ENCODE measurements around the gene MINDY3.
A peak's percentile ranks its signal among the peaks of the same experiment; 100 is the strongest.
"Not testable (repeated sequence)": the region's sequence is repeated elsewhere in the genome, so short reads cannot be mapped to it uniquely, and the experiment has no call there.

MINDY3 gene

DNA sequence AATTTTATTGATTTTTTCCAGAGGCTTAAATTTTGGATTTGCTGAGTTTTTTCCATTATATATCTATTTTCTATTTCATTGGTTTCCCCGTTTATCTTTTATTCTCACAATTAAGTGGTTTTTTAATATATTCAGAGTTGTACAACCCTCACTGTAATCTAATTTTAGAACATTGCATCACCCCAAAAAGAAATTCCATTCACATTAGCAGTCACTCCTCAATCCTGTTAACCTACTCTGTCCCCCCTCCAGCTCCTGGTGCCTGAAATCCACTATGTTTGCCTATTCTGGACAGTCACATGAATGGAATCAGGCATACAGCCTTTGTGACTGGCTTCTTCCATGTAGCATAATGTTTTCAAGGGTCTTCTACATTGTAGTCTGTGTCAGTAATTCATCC, 84.8 kb downstream of the MINDY3 start:
- TF ChIP-seq, protein P1, sequence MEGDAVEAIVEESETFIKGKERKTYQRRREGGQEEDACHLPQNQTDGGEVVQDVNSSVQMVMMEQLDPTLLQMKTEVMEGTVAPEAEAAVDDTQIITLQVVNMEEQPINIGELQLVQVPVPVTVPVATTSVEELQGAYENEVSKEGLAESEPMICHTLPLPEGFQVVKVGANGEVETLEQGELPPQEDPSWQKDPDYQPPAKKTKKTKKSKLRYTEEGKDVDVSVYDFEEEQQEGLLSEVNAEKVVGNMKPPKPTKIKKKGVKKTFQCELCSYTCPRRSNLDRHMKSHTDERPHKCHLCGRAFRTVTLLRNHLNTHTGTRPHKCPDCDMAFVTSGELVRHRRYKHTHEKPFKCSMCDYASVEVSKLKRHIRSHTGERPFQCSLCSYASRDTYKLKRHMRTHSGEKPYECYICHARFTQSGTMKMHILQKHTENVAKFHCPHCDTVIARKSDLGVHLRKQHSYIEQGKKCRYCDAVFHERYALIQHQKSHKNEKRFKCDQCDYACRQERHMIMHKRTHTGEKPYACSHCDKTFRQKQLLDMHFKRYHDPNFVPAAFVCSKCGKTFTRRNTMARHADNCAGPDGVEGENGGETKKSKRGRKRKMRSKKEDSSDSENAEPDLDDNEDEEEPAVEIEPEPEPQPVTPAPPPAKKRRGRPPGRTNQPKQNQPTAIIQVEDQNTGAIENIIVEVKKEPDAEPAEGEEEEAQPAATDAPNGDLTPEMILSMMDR (IDR thresholded peaks at IDR 0.05; ENCODE audit: low read depth, low read length) = no peak
- DNase-seq (ENCODE audit: low read depth, low spot score) = peak; percentile 67
- in situ Hi-C loops (cut with HindIII; ENCODE audit: low sequenced_read_pairs) = no loop called here
- no peak overlapping the region for H3K4me3 ChIP-seq (ENCODE audit: low read depth, low read length)

DNA sequence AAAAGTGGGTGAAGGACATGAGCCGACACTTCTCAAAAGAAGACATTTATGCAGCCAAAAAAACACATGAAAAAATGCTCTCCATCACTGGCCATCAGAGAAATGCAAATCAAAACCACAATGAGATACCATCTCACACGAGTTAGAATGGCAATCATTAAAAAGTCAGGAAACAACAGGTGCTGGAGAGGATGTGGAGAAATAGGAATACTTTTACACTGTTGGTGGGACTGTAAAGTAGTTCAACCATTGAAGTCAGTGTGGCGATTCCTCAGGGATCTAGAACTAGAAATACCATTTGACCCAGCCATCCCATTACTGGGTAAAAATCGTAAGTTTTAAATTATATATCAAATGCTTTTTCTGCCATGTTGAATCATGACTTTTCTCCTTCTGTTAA, 85.8 kb downstream of the MINDY3 start:
- DNase-seq (ENCODE audit: low read depth, low spot score); in situ Hi-C loops (cut with HindIII; ENCODE audit: low sequenced_read_pairs); H3K4me3 ChIP-seq (ENCODE audit: low read depth, low read length): not testable (repeated sequence)

DNA sequence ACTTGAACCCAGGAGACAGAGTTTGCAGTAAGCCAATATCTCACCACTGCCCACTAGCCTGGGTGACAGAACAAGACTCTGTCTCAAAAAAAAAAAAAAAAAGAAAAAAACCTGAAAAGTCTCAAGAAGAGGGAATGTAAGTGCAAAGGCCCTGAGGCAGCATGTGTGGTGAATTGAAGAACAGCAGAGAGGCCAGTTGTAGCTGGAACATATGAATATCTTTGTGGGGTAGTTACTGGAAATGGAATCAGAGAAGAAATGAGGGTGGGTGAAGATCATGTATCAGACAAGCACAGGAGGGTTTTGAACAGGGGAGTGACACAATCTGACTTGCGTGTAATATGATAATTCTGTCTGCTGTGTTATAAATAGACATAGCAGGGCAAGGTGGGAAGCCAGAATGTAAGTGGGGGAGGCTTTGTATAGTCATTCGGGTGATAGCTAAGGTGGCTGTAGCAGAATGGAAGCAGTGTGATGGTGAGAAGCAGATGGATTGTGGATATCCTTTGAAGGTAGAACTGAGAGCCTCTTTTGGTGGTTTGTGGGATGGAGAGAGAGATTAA, 95.3 kb downstream of the MINDY3 start:
- TF ChIP-seq, protein P1 (IDR thresholded peaks at IDR 0.05; ENCODE audit: low read depth, low read length) = no peak
- in situ Hi-C loops (cut with HindIII; ENCODE audit: low sequenced_read_pairs) = no loop called here
- no peak for DNase-seq (ENCODE audit: low read depth, low spot score)
- H3K4me3 ChIP-seq (ENCODE audit: low read depth, low read length) = no peak overlapping the region

DNA sequence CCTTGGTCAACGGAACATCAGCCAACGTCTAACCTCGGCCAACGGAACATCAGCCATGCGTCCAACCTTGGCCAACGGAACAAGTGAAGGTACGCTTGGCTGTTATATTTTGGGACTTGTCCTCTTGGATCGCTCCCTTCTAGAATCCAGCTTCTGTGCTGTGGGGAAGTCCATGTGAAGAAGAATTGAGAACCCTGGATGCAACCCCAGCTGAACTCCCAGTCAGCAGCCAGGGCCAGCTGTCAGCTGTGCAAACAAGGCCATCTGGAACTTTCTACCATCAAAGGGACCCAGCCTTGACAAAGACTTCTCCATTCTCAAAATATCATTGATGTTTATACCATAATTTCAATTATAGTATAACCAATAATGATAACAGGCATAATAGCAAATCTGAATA, 97.3 kb downstream of the MINDY3 start:
- in situ Hi-C loops (cut with HindIII; ENCODE audit: low sequenced_read_pairs) = no loop called here

DNA sequence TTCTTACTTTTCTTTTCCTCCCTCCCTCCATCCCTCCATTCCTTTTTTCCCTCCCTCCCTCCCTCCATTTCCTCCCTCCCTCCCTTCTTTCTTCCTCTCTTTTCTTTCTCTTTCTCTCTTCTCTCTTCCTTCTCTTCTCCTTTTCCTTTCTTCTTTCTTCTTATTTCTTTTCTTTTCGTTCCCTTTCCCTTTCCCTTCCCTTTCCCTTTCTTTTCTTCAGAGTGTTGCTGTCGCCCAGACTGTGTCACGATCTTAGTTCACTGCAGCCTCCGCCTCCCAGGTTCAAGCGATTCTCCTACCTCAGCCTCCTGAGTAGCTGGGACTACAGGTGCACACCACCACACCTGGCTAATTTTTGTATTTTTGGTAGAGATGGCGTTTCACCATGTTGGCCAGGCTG, 98.1 kb downstream of the MINDY3 start:
- in situ Hi-C loops (cut with HindIII; ENCODE audit: low sequenced_read_pairs); H3K4me3 ChIP-seq (ENCODE audit: low read depth, low read length); DNase-seq (ENCODE audit: low read depth, low spot score): not testable (repeated sequence)

More for the DNA sequence above, 97.3 kb downstream of the MINDY3 start:
- H3K4me3 ChIP-seq (ENCODE audit: low read depth, low read length) = no peak overlapping the region
- TF ChIP-seq, protein P1 (IDR thresholded peaks at IDR 0.05; ENCODE audit: low read depth, low read length) = no peak
- no peak for DNase-seq (ENCODE audit: low read depth, low spot score)

DNA sequence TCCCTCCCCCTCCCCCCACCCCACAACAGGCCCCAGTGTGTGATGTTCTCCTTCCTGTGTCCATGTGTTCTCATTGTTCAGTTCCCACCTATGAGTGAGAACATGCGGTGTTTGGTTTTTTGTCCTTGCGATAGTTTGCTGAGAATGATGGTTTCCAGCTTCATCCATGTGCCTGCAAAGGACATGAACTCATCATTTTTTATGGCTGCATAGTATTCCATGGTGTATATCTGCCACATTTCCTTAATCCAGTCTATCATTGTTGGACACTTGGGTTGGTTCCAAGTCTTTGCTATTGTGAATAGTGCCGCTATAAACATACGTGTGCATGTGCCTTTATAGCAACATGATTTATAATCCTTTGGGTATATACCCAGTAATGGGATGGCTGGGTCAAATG, 99.1 kb downstream of the MINDY3 start:
- H3K4me3 ChIP-seq (ENCODE audit: low read depth, low read length); in situ Hi-C loops (cut with HindIII; ENCODE audit: low sequenced_read_pairs); DNase-seq (ENCODE audit: low read depth, low spot score): not testable (repeated sequence)

DNA sequence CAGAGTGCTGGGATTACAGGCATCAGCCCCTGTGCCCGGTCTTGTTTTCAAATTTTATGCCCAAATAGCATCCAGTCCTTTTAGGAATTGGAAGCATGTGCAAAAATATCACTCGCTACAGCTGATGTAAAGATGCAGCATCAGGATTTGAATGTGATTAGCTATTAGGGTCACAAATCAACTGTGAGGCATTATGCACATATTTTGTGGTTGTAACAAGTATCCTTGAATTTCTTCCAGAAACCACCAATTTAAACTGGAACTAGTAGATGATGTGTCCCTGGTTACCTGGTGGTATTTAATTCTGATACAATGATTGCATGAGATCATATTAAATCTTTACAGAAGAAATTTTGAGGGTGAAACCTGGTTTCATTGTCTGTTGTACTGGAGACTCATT, 99.6 kb downstream of the MINDY3 start:
- TF ChIP-seq, protein P1 (IDR thresholded peaks at IDR 0.05; ENCODE audit: low read depth, low read length) = no peak
- no peak for DNase-seq (ENCODE audit: low read depth, low spot score)
- in situ Hi-C loops (cut with HindIII; ENCODE audit: low sequenced_read_pairs) = no loop called here
- no peak overlapping the region for H3K4me3 ChIP-seq (ENCODE audit: low read depth, low read length)

DNA sequence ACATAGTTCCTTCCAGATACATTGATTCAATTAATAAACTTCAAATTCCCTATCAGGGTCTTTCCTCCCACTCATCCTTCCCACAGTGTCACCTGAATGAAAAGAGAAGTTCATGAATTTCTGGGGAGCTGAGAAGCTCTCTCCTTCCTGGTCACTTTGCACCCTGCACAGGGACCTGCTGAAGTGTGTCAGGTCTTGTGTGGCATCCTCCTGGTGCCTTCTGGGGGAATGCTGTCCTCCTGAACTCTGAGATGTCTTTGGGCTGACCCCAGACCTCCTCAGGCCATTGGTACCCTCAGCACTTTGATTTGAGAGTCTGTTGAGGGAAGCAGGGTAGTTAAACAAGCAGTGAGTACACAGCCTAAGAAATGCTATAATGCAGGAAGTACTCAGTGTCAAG, 101.0 kb downstream of the MINDY3 start:
- DNase-seq (ENCODE audit: low read depth, low spot score) = no peak
- H3K4me3 ChIP-seq (ENCODE audit: low read depth, low read length) = no peak overlapping the region
- in situ Hi-C loops (cut with HindIII; ENCODE audit: low sequenced_read_pairs) = no loop called here
- TF ChIP-seq, protein P1 (IDR thresholded peaks at IDR 0.05; ENCODE audit: low read depth, low read length) = no peak
